ENCODE measurements around the gene MYO1E. TPM values are rescaled to one million over a fixed set of nuclear protein-coding genes. Genes with fewer than 3 reads are reported as not detected.
"Not testable (repeated sequence)": the region's sequence is repeated elsewhere in the genome, so short reads cannot be mapped to it uniquely, and the experiment has no call there.

MYO1E gene
- total RNA-seq, 1 experiment from 2014 or later = 83.6 TPM

DNA sequence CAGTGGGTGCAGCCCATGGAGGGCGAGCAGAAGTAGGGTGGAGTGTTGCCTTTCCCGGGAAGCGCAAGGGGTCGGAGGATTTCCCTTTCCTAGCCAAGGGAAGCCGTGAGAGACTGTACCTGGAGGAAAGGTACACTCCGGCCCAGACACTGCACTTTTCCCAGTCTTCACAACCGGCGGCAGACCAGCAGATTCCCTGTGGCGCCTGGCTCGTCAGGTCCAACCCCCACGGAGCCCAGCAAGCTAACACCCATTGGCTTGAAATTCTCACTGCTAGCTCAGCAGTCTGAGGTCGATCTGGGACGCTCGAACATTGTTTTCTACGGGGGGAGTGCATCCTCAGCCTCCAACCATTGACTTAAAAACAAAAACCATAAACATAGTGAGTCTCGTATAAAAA is 241.2 kb downstream of the MYO1E start (continued):
- TF ChIP-seq, protein P1, sequence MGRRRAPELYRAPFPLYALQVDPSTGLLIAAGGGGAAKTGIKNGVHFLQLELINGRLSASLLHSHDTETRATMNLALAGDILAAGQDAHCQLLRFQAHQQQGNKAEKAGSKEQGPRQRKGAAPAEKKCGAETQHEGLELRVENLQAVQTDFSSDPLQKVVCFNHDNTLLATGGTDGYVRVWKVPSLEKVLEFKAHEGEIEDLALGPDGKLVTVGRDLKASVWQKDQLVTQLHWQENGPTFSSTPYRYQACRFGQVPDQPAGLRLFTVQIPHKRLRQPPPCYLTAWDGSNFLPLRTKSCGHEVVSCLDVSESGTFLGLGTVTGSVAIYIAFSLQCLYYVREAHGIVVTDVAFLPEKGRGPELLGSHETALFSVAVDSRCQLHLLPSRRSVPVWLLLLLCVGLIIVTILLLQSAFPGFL (CRISPR knock-in tag; IDR thresholded peaks at IDR 0.05; ENCODE audit: borderline replicate concordance) = no peak
- TF ChIP-seq USF1 (CRISPR knock-in tag; IDR thresholded peaks at IDR 0.05) = no peak

DNA sequence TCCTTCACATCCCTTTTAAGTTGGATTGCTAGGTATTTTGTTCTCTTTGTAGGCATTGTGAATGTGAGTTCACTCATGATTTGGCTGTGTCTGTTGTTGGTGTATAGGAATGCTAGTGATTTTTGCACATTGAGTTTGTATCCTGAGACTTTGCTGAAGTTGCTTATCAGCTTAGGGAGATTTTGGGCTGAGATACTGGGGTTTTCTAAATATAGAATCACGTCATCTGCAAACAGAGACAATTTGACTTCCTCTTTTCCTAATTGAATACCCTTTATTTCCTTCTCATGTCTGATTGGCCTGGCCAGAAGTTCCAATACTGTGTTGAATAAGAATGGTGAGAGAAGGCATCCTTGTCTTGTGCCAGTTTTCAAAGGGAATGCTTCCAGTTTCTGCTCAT is 245.4 kb downstream of the MYO1E start:
- H3K4me3 Mint-ChIP-seq; POLR2A ChIA-PET; H3K4me1 Mint-ChIP-seq; DNase-seq (ENCODE audit: low spot score); ATAC-seq; H3K27me3 Mint-ChIP-seq (ENCODE audit: low read depth): not testable (repeated sequence)
- Mint-ChIP-seq H3K9me3 (peaks cover 34% of the 10 kb centered on the region), H3K36me3 (peaks cover 96% of the 10 kb centered on the region), H3K27ac (0 out of 2 replicates have a peak overlapping the region, but pooled peaks have one; percentile 19)
- CTCF ChIA-PET = interaction anchor here (1.7 kb wide), 1 partner anchor 11 kb away, joined by 3 read pairs; no protein-coding TSS in a partner anchor

DNA sequence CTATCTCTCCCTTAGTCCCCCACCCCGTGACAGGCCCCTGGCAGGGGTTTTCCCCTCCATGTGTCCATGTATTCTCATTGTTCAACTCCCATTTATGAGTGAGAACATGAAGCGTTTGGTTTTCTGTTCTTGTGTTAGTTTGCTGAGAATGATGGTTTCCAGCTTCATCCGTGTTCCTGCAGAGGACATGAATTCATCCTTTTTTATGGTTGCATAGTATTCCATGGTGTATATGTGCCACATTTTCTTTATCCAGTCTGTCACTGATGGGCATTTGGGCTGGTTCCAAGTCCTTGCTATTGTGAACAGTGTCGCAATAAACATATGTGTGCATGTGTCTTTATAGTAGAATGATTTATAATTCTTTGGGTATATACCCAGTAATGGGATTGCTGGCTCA is 247.0 kb downstream of the MYO1E start:
- H3K4me1 Mint-ChIP-seq; H3K27me3 Mint-ChIP-seq (ENCODE audit: low read depth); ATAC-seq; DNase-seq (ENCODE audit: low spot score); CTCF ChIA-PET; POLR2A ChIA-PET; H3K4me3 Mint-ChIP-seq; H3K27ac Mint-ChIP-seq: not testable (repeated sequence)
- H3K9me3 Mint-ChIP-seq = peaks cover 34% of the 10 kb centered on the region
- peaks cover 90% of the 10 kb centered on the region for H3K36me3 Mint-ChIP-seq
- 0 out of 2 replicates have a peak, but pooled peaks have one; percentile 17 for TF ChIP-seq GTF2I (CRISPR knock-in tag; conservative IDR thresholded peaks at IDR 0.05)

DNA sequence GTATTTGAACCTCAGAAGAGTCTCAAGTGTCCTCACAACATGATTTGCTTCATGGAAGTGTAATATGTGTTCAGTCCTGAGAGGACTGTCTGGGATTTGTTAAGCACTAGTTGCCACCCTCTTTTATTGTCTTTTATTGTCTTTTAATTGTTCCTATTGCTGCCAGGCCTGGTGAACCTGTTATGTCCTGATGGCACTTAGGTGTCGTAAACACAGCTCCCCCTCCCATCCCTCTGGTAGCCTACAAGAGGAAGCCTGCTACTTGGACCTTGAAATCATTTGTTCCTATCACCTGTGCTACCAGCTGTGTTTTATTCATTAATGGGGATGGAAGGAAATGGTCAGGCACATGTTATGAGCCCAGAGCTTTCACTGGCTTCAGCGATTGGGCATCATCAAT is 248.4 kb downstream of the MYO1E start:
- Mint-ChIP-seq H3K27ac (no peak overlapping the region), H3K4me3 (no peak overlapping the region), H3K27me3 (ENCODE audit: low read depth) (no peaks in the 10 kb centered on the region), H3K36me3 (peaks cover 87% of the 10 kb centered on the region), H3K9me3 (peaks cover 22% of the 10 kb centered on the region), H3K4me1 (no peaks in the 10 kb centered on the region)
- no peak for DNase-seq (ENCODE audit: low spot score)
- POLR2A ChIA-PET = no interaction called here
- TF ChIP-seq JUN (CRISPR knock-in tag; IDR thresholded peaks at IDR 0.05) (no peak), FOXK1 (CRISPR knock-in tag; IDR thresholded peaks at IDR 0.05) (no peak), FOXP1 (CRISPR knock-in tag; IDR thresholded peaks at IDR 0.05; ENCODE audit: borderline replicate concordance) (no peak), IRF2 (CRISPR knock-in tag; IDR thresholded peaks at IDR 0.05; ENCODE audit: borderline replicate concordance, low read depth) (no peak), NR2C2 (CRISPR knock-in tag; IDR thresholded peaks at IDR 0.05) (no peak), ELF4 (CRISPR knock-in tag; IDR thresholded peaks at IDR 0.05; ENCODE audit: low read depth) (no peak), ZNF512 (CRISPR knock-in tag; IDR thresholded peaks at IDR 0.05; ENCODE audit: borderline replicate concordance) (no peak), RORB (CRISPR knock-in tag; IDR thresholded peaks at IDR 0.05) (no peak), MXD4 (CRISPR knock-in tag; IDR thresholded peaks at IDR 0.05; ENCODE audit: borderline replicate concordance) (no peak), ATF2 (CRISPR knock-in tag; IDR thresholded peaks at IDR 0.05; ENCODE audit: borderline replicate concordance, low read depth) (no peak), EMX1 (CRISPR knock-in tag; IDR thresholded peaks at IDR 0.05) (no peak), NR3C1 (CRISPR knock-in tag; conservative IDR thresholded peaks at IDR 0.05; ENCODE audit: low read depth) (no peak)
- TF ChIP-seq, protein P1 (CRISPR knock-in tag; IDR thresholded peaks at IDR 0.05; ENCODE audit: borderline replicate concordance) = no peak
- TF ChIP-seq, protein P2, sequence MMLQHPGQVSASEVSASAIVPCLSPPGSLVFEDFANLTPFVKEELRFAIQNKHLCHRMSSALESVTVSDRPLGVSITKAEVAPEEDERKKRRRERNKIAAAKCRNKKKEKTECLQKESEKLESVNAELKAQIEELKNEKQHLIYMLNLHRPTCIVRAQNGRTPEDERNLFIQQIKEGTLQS (CRISPR knock-in tag; conservative IDR thresholded peaks at IDR 0.05) = no peak
- TF ChIP-seq, protein P3, sequence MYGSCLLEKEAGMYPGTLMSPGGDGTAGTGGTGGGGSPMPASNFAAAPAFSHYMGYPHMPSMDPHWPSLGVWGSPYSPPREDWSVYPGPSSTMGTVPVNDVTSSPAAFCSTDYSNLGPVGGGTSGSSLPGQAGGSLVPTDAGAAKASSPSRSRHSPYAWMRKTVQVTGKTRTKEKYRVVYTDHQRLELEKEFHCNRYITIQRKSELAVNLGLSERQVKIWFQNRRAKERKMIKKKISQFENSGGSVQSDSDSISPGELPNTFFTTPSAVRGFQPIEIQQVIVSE (CRISPR knock-in tag; IDR thresholded peaks at IDR 0.05; ENCODE audit: borderline replicate concordance) = no peak
- ATAC-seq = no peak
- CTCF ChIA-PET = no interaction called here
